Left colon (tissue), 2 donors: ENCODE measurements around the gene TASP1. TPM values are rescaled to one million over a fixed set of nuclear protein-coding genes. Genes with fewer than 3 reads are reported as not detected.
"Not testable (repeated sequence)": the region's sequence is repeated elsewhere in the genome, so short reads cannot be mapped to it uniquely, and the experiment has no call there.

Experiments used
- ATAC-seq: fragments of 200-7000 bp; cut with Tn5 transposase; one replicate; pipeline ENCODE4 v1.9.1; 2020; ENCODE audit warnings: mild to moderate bottlenecking, moderate library complexity
- DNase-seq, 2 donors: peaks; one replicate each; pipeline ENCODE4 v3.0.0-alpha.2; 2020
- intact Hi-C, 2 donors: fragments of 100-400 bp; cut with DNase I in 1 of 2; cut with micrococcal nuclease in 1 of 2; formaldehyde crosslinking; loops; one replicate each; pipeline versions ENCODE4 v1.11.2 to v1.14.0; 2022; cut with DNase I, micrococcal nuclease
- total RNA-seq, 2 donors: library from RNA; stranded (reverse); fragmentation: NEBNext Ultra II Directional; extraction: Animal tissue kit (Norgen Biotek cat#: 25700); gene quantifications; one replicate each; pipeline ENCODE4 v1.2.1, GENCODE V29; 2021
- donor health status: DM: no; HTN: no; CAD: no.
- donor health status: DM: yes; HTN: yes; CAD: no.

TASP1 gene
- total RNA-seq, 2 donors from 2014 or later: 14.3 TPM

- ATAC-seq: no peak
Observed at GRCh38 chr20:13525225-13525940, 113.3 kb downstream of the TASP1 start.

GRCh38 chr20:13524339-13524738, 114.4 kb downstream of the TASP1 start:
- DNase-seq (no peak), ATAC-seq (no peak)
- intact Hi-C loops: no loop called here

More at GRCh38 chr20:13525225-13525940, 113.3 kb downstream of the TASP1 start:
- DNase-seq: no peak
- intact Hi-C loops: no loop called here

- DNase-seq (no peak), ATAC-seq (no peak)
- intact Hi-C loops: no loop called here
Observed at GRCh38 chr20:13517831-13518230, 120.9 kb downstream of the TASP1 start.

- no peak for ATAC-seq
- DNase-seq: no peak
- intact Hi-C loops: no loop called here
Observed at GRCh38 chr20:13515796-13516558, 122.8 kb downstream of the TASP1 start.

GRCh38 chr20:13515291-13515690, 123.4 kb downstream of the TASP1 start:
- DNase-seq (no peak), ATAC-seq (no peak)
- intact Hi-C loops: no loop called here

- no peak for ATAC-seq
- no peak for DNase-seq
- intact Hi-C loops: no loop called here
Observed at GRCh38 chr20:13510837-13511488, 127.8 kb downstream of the TASP1 start.

- ATAC-seq: no peak
- no peak for DNase-seq
- intact Hi-C loops: no loop called here
Observed at GRCh38 chr20:13507646-13508045, 131.1 kb downstream of the TASP1 start.

GRCh38 chr20:13501500-13501899, 137.2 kb downstream of the TASP1 start:
- DNase-seq (no peak), ATAC-seq (no peak)
- intact Hi-C loops: no loop called here

GRCh38 chr20:13494019-13494418, 144.7 kb downstream of the TASP1 start:
- ATAC-seq (peak; percentile 45), DNase-seq (no peak)
- intact Hi-C loops: no loop called here

GRCh38 chr20:13493143-13493542, 145.6 kb downstream of the TASP1 start:
- no peak for ATAC-seq
- intact Hi-C loops: no loop called here

GRCh38 chr20:13492001-13492481, 146.7 kb downstream of the TASP1 start:
- ATAC-seq: peak; percentile 42
- intact Hi-C loops: no loop called here
- DNase-seq: no peak

More at GRCh38 chr20:13493143-13493542, 145.6 kb downstream of the TASP1 start:
- no peak for DNase-seq

GRCh38 chr20:13487202-13487601, 151.5 kb downstream of the TASP1 start:
- ATAC-seq: no peak
- intact Hi-C loops: no loop called here

GRCh38 chr20:13486694-13487093, 152.0 kb downstream of the TASP1 start:
- DNase-seq (no peak), ATAC-seq (no peak)
- intact Hi-C loops: no loop called here

More at GRCh38 chr20:13487202-13487601, 151.5 kb downstream of the TASP1 start:
- DNase-seq: no peak

GRCh38 chr20:13485576-13485975, 153.2 kb downstream of the TASP1 start:
- DNase-seq (no peak), ATAC-seq (peak; percentile 93)
- intact Hi-C loops: no loop called here

GRCh38 chr20:13485019-13485418, 153.7 kb downstream of the TASP1 start:
- ATAC-seq, DNase-seq, intact Hi-C loops: not testable (repeated sequence)

GRCh38 chr20:13483472-13483871, 155.3 kb downstream of the TASP1 start:
- ATAC-seq, intact Hi-C loops: not testable (repeated sequence)

GRCh38 chr20:13478366-13478765, 160.4 kb downstream of the TASP1 start:
- DNase-seq (no peak), ATAC-seq (no peak)
- intact Hi-C loops: no loop called here

More at GRCh38 chr20:13483472-13483871, 155.3 kb downstream of the TASP1 start:
- not testable (repeated sequence) for DNase-seq

GRCh38 chr20:13474467-13474866, 164.3 kb downstream of the TASP1 start:
- DNase-seq (no peak), ATAC-seq (no peak)
- intact Hi-C loops: no loop called here

GRCh38 chr20:13469262-13469661, 169.5 kb downstream of the TASP1 start:
- DNase-seq (no peak), ATAC-seq (no peak)
- intact Hi-C loops: no loop called here
